Colonic mucosa (tissue), 4 donors: Measurements from ENCODE around the gene CFAP77. TPM values are rescaled to one million over a fixed set of nuclear protein-coding genes. Genes with fewer than 3 reads are reported as not detected.

Source experiments
- DNase-seq: peaks from one replicate; pipeline ENCODE4 v3.0.0-alpha.2; 2020
- H3K27ac ChIP-seq: fragments of 200-600 bp; one replicate; pipeline ENCODE4 v1.8.0; 2021
- H3K27me3 ChIP-seq: fragments of 200-600 bp; one replicate; pipeline ENCODE4 v1.8.0; 2021
- H3K36me3 ChIP-seq: fragments of 200-600 bp; one replicate; pipeline ENCODE4 v1.8.0; 2021
- H3K4me1 ChIP-seq: fragments of 200-600 bp; one replicate; pipeline ENCODE4 v1.8.0; 2021; ENCODE audit warnings: mild to moderate bottlenecking
- H3K4me3 ChIP-seq: fragments of 200-600 bp; one replicate; pipeline ENCODE4 v1.8.0; 2021
- H3K9ac ChIP-seq, 2 donors: one replicate each; pipeline ENCODE4 v1.7.0; 2013; ENCODE audit warnings: control low read depth in 2 of 2, low read depth in 2 of 2, low read length in 2 of 2
- H3K9me3 ChIP-seq: fragments of 200-600 bp; one replicate; pipeline ENCODE4 v1.8.0; 2021
- CTCF ChIP-seq: fragments of 200-600 bp; IDR thresholded peaks from one replicate; pipeline ENCODE4 v1.8.0; 2022; ENCODE audit warnings: antibody characterized with exemption, mild to moderate bottlenecking
- intact Hi-C: fragments of 100-400 bp; cut with DNase I; formaldehyde crosslinking; loops from one replicate; pipeline ENCODE4 v1.14.1; 2022
- total RNA-seq, 2 donors: library from RNA; stranded (reverse); fragmentation: NEBNext Ultra II Directional in 1 of 2; extraction: Animal tissue kit (Norgen Biotek cat#: 25700) in 1 of 2; gene quantifications; one replicate each; pipeline ENCODE4 v1.2.1, GENCODE V29; 2021
- donor health status: healthy.
- donor health status: DM: no; HTN: no; CAD: no.
- donor health status: DM: no; HTN: no; CAD: no.

The CFAP77 gene
- total RNA-seq, 2 donors from 2014 or later, result not detected

DNA sequence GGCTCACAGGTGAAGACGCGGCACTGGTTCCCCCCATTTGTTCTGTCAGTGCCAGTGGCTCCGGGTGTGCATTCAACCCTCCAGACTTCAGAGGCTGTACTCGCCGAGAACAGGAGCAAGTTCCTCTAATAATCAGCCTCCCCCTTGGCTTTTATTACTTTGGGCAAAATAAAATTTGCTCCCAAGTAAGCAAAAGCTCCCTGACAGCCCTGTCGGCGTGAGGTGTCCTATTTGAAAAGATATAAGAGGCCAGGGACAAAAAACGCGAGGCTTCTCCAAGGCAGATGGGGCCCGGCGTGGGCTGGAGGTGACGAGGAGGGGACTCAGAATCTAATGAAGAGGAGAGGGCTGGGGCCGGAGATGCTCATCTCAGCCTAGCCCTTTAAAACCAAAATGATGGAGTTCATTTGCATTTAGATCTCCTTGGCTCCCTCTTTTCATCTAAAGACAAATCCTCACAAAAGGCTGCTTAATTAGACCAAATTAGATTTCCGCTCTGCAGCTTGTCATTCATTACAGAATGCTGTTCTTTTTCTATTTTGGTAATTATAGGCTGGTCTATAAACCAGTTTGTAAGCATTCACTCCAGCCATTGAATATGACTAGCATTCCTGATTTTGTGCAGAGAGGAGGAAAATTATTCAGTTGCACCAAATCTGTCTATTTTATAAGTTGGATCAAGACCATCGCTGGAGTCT lies 68.5 kb downstream of the CFAP77 start:
- Histone ChIP-seq H3K4me3 (no peak overlapping the region), H3K27ac (no peak overlapping the region), H3K9me3 (no peaks in the 10 kb centered on the region), H3K9ac (no peak overlapping the region), H3K36me3 (no peaks in the 10 kb centered on the region), H3K27me3 (no peaks in the 10 kb centered on the region), H3K4me1 (no peaks in the 10 kb centered on the region)
- no peak for DNase-seq
- intact Hi-C loops, result no loop called here
- no peak for TF ChIP-seq CTCF

DNA sequence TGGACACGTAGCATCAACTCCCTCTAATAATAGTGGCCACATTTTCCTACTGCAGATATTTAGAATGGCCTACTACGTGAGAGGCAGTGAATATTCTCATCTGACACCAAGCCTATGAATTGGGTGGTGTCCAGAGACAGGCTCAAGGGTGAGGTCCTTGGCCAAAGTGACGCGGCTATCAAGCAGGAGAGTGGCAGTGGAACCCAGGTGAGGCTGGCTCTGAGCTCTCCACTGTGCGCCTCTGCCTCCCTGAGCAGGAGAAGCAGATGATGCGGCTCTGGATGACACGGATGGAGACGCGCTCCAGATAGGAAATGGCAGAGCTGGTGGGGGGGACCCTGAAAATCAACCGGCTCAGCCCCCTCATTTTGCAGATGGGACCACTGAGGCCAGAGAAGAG lies 69.7 kb downstream of the CFAP77 start:
- intact Hi-C loops, result no loop called here
- H3K9me3 ChIP-seq, result no peaks in the 10 kb centered on the region
- H3K27me3 ChIP-seq, result no peaks in the 10 kb centered on the region
- H3K9ac ChIP-seq, result no peak overlapping the region
- DNase-seq, result no peak
- no peaks in the 10 kb centered on the region for H3K36me3 ChIP-seq
- no peak overlapping the region for H3K4me3 ChIP-seq
- TF ChIP-seq CTCF, result no peak
- H3K27ac ChIP-seq, result no peak overlapping the region
- H3K4me1 ChIP-seq, result no peaks in the 10 kb centered on the region

- intact Hi-C loops, result no loop called here
- Histone ChIP-seq H3K36me3 (no peaks in the 10 kb centered on the region), H3K4me1 (no peaks in the 10 kb centered on the region), H3K9ac (no peak overlapping the region), H3K27me3 (no peaks in the 10 kb centered on the region), H3K27ac (no peak overlapping the region), H3K4me3 (no peak overlapping the region), H3K9me3 (no peaks in the 10 kb centered on the region)
- no peak for DNase-seq
- no peak for TF ChIP-seq CTCF
Measured at GRCh38 chr9:132481053-132481849, 71.2 kb downstream of the CFAP77 start.

- intact Hi-C loops, result no loop called here
Measured at GRCh38 chr9:132482196-132482813, 72.3 kb downstream of the CFAP77 start.

More at GRCh38 chr9:132482196-132482813, 72.3 kb downstream of the CFAP77 start:
- Histone ChIP-seq H3K27ac (no peak overlapping the region), H3K9ac (no peak overlapping the region), H3K9me3 (no peaks in the 10 kb centered on the region), H3K36me3 (no peaks in the 10 kb centered on the region), H3K4me3 (no peak overlapping the region), H3K27me3 (peaks cover 6% of the 10 kb centered on the region), H3K4me1 (no peaks in the 10 kb centered on the region)
- DNase-seq, result no peak
- no peak for TF ChIP-seq CTCF
